ENCODE measurements around the gene CARNS1. TPM values are rescaled to one million over a fixed set of nuclear protein-coding genes. Genes with fewer than 3 reads are reported as not detected.
A peak's percentile ranks its signal among the peaks of the same experiment; 100 is the strongest.

Gene CARNS1
- total RNA-seq, 1 donor from 2014 or later, result 14.5 TPM

GRCh38 chr11:67371189-67371910 lies 44.1 kb upstream of the CARNS1 start:
- intact Hi-C loops (cut with micrococcal nuclease), result no loop called here
- no peak for DNase-seq

GRCh38 chr11:67371911-67372320 lies 43.6 kb upstream of the CARNS1 start:
- H3K27me3 ChIP-seq (ENCODE audit: low read depth), result peaks cover 26% of the 10 kb centered on the region
- no peaks in the 10 kb centered on the region for H3K9me3 ChIP-seq (replicated peaks)
- peak overlapping the region; percentile 91 for H3K27ac ChIP-seq (replicated peaks)
- DNase-seq, result no peak
- H3K4me3 ChIP-seq, result peak overlapping the region; percentile 82
- TF ChIP-seq, protein P1, sequence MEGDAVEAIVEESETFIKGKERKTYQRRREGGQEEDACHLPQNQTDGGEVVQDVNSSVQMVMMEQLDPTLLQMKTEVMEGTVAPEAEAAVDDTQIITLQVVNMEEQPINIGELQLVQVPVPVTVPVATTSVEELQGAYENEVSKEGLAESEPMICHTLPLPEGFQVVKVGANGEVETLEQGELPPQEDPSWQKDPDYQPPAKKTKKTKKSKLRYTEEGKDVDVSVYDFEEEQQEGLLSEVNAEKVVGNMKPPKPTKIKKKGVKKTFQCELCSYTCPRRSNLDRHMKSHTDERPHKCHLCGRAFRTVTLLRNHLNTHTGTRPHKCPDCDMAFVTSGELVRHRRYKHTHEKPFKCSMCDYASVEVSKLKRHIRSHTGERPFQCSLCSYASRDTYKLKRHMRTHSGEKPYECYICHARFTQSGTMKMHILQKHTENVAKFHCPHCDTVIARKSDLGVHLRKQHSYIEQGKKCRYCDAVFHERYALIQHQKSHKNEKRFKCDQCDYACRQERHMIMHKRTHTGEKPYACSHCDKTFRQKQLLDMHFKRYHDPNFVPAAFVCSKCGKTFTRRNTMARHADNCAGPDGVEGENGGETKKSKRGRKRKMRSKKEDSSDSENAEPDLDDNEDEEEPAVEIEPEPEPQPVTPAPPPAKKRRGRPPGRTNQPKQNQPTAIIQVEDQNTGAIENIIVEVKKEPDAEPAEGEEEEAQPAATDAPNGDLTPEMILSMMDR (IDR thresholded peaks at IDR 0.05; ENCODE audit: borderline replicate concordance), result no peak
- peaks cover 57% of the 10 kb centered on the region for H3K4me1 ChIP-seq
- intact Hi-C loops (cut with micrococcal nuclease), result no loop called here
- H3K36me3 ChIP-seq, result no peaks in the 10 kb centered on the region

More at GRCh38 chr11:67371189-67371910, 44.1 kb upstream of the CARNS1 start:
- TF ChIP-seq, protein P1 (IDR thresholded peaks at IDR 0.05; ENCODE audit: borderline replicate concordance), result peak; percentile 55
- Histone ChIP-seq H3K9me3 (replicated peaks) (no peaks in the 10 kb centered on the region), H3K27me3 (ENCODE audit: low read depth) (peaks cover 21% of the 10 kb centered on the region), H3K27ac (replicated peaks) (peak overlapping the region; percentile 91), H3K36me3 (no peaks in the 10 kb centered on the region), H3K4me3 (peak overlapping the region; percentile 82), H3K4me1 (peaks cover 63% of the 10 kb centered on the region)

GRCh38 chr11:67372321-67372992 lies 43.0 kb upstream of the CARNS1 start:
- peak overlapping the region; percentile 91 for H3K27ac ChIP-seq (replicated peaks)
- H3K4me3 ChIP-seq, result peak overlapping the region; percentile 82
- H3K9me3 ChIP-seq (replicated peaks), result no peaks in the 10 kb centered on the region
- peaks cover 32% of the 10 kb centered on the region for H3K27me3 ChIP-seq (ENCODE audit: low read depth)
- DNase-seq, result no peak
- peaks cover 52% of the 10 kb centered on the region for H3K4me1 ChIP-seq
- H3K36me3 ChIP-seq, result no peaks in the 10 kb centered on the region
- intact Hi-C loops (cut with micrococcal nuclease), result no loop called here
- TF ChIP-seq, protein P1 (IDR thresholded peaks at IDR 0.05; ENCODE audit: borderline replicate concordance), result no peak

- Histone ChIP-seq H3K27ac (replicated peaks) (peak within 1 kb of the TSS; percentile 91), H3K9me3 (replicated peaks) (no peaks in the 10 kb centered on the region), H3K36me3 (no peaks in the 10 kb centered on the region), H3K4me1 (peaks cover 45% of the 10 kb centered on the region), H3K27me3 (ENCODE audit: low read depth) (peaks cover 36% of the 10 kb centered on the region), H3K4me3 (peak within 1 kb of the TSS; percentile 82)
- intact Hi-C loops (cut with micrococcal nuclease), result no loop called here
- DNase-seq, result peak; percentile 69
- TF ChIP-seq, protein P1 (IDR thresholded peaks at IDR 0.05; ENCODE audit: borderline replicate concordance), result no peak
These were observed 42.4 kb upstream of the CARNS1 start, which contains the start of gene CLCF1 for GRCh38 chr11:67372993-67373647. TSS of gene CLCF1 (minus strand) at chr11:67373598. CDS start at chr11:67373539, 59 bp downstream.

All from left ventricle myocardium inferior (tissue), 1 donor.